GM06990 (cell line): ENCODE results near the gene RSKR.

ENCODE experiments used
- DNase-seq: peaks from one replicate; pipeline ENCODE4 v3.0.0-alpha.2; 2011; ENCODE audit not compliant: insufficient read length; ENCODE audit errors: extremely low read depth
- H3K27me3 ChIP-seq: replicated peaks from 2 replicates; pipeline ENCODE4 v1.6.0; 2011; ENCODE audit warnings: low read length; ENCODE audit not compliant: control insufficient read depth, insufficient read depth
- H3K36me3 ChIP-seq: 2 replicates; pipeline ENCODE4 v1.5.1; 2011; ENCODE audit warnings: low read length; ENCODE audit not compliant: control insufficient read depth, insufficient read depth
- H3K4me3 ChIP-seq: replicated peaks from 2 replicates; pipeline ENCODE4 v1.5.1; 2011; ENCODE audit warnings: low read depth, mild to moderate bottlenecking, control low read depth, low read length
- CTCF ChIP-seq: IDR thresholded peaks from 2 replicates; pipeline ENCODE4 v1.5.1; 2011; ENCODE audit warnings: low read length, control low read depth, mild to moderate bottlenecking, inconsistent platforms; ENCODE audit not compliant: insufficient read depth, poor library complexity, severe bottlenecking

RSKR gene

GRCh38 chr17:28574526-28574925, 39.5 kb downstream of the RSKR start:
- Histone ChIP-seq H3K27me3 (no peaks in the 10 kb centered on the region), H3K4me3 (no peak overlapping the region), H3K36me3 (peaks cover 18% of the 10 kb centered on the region)
- no peak for DNase-seq
- no peak for TF ChIP-seq CTCF

GRCh38 chr17:28573966-28574480, 40.0 kb downstream of the RSKR start:
- H3K36me3 ChIP-seq: peaks cover 16% of the 10 kb centered on the region
- no peak for TF ChIP-seq CTCF
- no peak for DNase-seq

GRCh38 chr17:28573521-28573920, 40.5 kb downstream of the RSKR start:
- Histone ChIP-seq H3K27me3 (no peaks in the 10 kb centered on the region), H3K36me3 (peaks cover 11% of the 10 kb centered on the region), H3K4me3 (no peak overlapping the region)
- no peak for TF ChIP-seq CTCF
- no peak for DNase-seq

More at GRCh38 chr17:28573966-28574480, 40.0 kb downstream of the RSKR start:
- H3K4me3 ChIP-seq: no peak overlapping the region
- H3K27me3 ChIP-seq: no peaks in the 10 kb centered on the region

- no peaks in the 10 kb centered on the region for H3K27me3 ChIP-seq
These were observed 41.0 kb downstream of the RSKR start for GRCh38 chr17:28573040-28573380.

GRCh38 chr17:28572259-28573039, 41.5 kb downstream of the RSKR start:
- peak overlapping the region; percentile 96 for H3K4me3 ChIP-seq
- TF ChIP-seq CTCF: no peak
- DNase-seq: no peak
- peaks cover 7% of the 10 kb centered on the region for H3K36me3 ChIP-seq
- no peaks in the 10 kb centered on the region for H3K27me3 ChIP-seq

More at GRCh38 chr17:28573040-28573380, 41.0 kb downstream of the RSKR start:
- no peak for TF ChIP-seq CTCF
- H3K36me3 ChIP-seq: peaks cover 7% of the 10 kb centered on the region
- DNase-seq: no peak
- H3K4me3 ChIP-seq: no peak overlapping the region
